Nephron (organoid): ENCODE measurements around the gene DRC1.

Experiments
- H3K27ac Mint-ChIP-seq, 3 experiments: 2 replicates each; pipeline ENCODE4 v1.8.0; 2020; ENCODE audit warnings: mixed read lengths in 3 of 3, mild to moderate bottlenecking in 2 of 3, moderate library complexity in 1 of 3
- H3K27me3 Mint-ChIP-seq: 2 replicates; pipeline ENCODE4 v1.8.0; 2021; ENCODE audit warnings: low read depth, mild to moderate bottlenecking, moderate library complexity, mixed read lengths
- H3K36me3 Mint-ChIP-seq: 2 replicates; pipeline ENCODE4 v1.8.0; 2020; ENCODE audit warnings: low read depth, mixed read lengths
- H3K4me1 Mint-ChIP-seq: 2 replicates; pipeline ENCODE4 v1.8.0; 2020; ENCODE audit warnings: mixed read lengths
- H3K4me3 Mint-ChIP-seq, 3 experiments: 2 replicates each; pipeline ENCODE4 v1.8.0; 2020; ENCODE audit warnings: mild to moderate bottlenecking in 3 of 3, mixed read lengths in 3 of 3, moderate library complexity in 2 of 3
- H3K9me3 Mint-ChIP-seq: 2 replicates; pipeline ENCODE4 v1.8.0; 2020; ENCODE audit warnings: mixed read lengths
- TF ChIP-seq, protein P1 (sequence below), 3 experiments: fragments of 200-600 bp; sonication (generic); IDR thresholded peaks; one replicate each; pipeline ENCODE4 v1.5.0; 2021; ENCODE audit warnings: antibody characterized with exemption in 3 of 3; ENCODE audit not compliant: unreplicated experiment in 3 of 3

DRC1 gene

DNA sequence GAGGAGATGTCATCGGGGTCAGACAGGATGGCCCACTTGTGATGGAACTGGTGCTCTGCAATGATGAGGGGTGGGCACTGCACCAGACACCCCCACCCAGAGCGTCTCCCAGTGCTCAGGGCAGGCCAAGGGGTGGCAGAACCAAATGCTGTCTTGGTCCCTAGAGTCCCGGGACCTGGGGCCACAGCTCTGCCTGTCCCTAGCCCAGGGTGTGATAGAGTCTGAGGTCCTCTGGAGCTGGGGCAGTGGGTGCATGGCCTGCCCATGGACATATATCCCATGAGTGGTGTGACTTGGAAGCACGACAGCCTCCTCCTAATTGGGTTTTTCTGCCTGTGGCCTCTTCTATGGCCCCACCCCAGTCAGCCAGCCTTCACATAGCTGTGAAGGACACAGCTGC is 82.9 kb downstream of the DRC1 start:
- Mint-ChIP-seq H3K27ac (no peak overlapping the region), H3K4me1 (peaks cover 34% of the 10 kb centered on the region), H3K36me3 (no peaks in the 10 kb centered on the region), H3K4me3 (no peak overlapping the region), H3K27me3 (peaks cover 10% of the 10 kb centered on the region), H3K9me3 (no peaks in the 10 kb centered on the region)
- TF ChIP-seq, protein P1, sequence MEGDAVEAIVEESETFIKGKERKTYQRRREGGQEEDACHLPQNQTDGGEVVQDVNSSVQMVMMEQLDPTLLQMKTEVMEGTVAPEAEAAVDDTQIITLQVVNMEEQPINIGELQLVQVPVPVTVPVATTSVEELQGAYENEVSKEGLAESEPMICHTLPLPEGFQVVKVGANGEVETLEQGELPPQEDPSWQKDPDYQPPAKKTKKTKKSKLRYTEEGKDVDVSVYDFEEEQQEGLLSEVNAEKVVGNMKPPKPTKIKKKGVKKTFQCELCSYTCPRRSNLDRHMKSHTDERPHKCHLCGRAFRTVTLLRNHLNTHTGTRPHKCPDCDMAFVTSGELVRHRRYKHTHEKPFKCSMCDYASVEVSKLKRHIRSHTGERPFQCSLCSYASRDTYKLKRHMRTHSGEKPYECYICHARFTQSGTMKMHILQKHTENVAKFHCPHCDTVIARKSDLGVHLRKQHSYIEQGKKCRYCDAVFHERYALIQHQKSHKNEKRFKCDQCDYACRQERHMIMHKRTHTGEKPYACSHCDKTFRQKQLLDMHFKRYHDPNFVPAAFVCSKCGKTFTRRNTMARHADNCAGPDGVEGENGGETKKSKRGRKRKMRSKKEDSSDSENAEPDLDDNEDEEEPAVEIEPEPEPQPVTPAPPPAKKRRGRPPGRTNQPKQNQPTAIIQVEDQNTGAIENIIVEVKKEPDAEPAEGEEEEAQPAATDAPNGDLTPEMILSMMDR (IDR thresholded peaks at IDR 0.05; ENCODE audit: unreplicated experiment in 3 of 3): no peak

DNA sequence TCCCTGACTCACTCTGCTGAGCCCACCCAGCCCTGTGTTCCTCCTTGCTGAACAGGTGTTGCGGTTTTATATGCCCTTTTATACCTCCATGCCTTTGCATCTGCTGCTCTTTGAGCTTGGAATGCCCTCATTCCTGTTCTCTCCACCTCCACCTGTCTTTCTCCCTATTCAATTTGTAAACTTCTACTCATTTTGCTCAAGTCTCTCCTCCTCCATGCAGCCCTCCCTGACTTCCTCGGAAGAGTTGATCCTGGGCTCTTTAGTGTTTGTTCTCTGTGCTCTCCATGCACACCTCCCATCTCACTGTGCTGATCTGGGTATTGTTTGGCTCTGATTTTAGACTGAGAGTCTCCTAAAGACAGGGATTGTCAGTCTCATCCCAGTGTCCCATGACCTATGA is 83.4 kb downstream of the DRC1 start:
- Mint-ChIP-seq H3K9me3 (no peaks in the 10 kb centered on the region), H3K4me3 (no peak overlapping the region)

DNA sequence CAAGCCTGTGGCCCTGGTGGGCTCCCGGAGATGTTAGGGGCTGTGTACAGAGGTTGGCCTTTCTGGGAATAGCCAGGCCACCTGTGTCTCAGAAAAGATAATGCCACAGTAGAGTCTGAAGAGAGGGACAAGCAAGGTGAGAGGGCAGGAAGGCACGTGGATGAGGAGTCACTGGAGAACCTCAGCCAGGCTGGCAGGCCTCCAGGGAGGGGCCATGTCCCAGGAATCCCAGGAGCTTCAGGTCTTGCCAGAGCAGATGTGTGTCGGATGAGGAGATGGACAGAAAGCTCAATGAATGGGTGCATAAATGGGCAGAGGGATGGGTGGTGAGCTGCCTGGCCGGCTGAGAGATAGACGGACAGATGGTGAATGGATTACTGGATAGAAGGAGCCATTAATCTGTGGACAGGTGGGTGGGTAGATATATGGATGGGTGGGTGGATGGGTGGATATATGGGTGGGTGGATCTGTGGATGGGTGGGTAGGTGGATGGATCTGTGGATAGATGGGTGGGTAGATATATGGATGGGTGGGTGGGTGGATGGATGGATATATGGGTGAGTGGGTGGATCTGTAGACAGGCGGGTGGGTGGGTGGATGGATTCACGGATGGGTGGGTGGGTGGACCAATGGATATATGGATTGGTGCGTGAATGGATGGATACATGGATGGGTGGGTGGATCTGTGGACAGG is 84.2 kb downstream of the DRC1 start:
- H3K4me1 Mint-ChIP-seq: peaks cover 34% of the 10 kb centered on the region
- peaks cover 10% of the 10 kb centered on the region for H3K27me3 Mint-ChIP-seq
- H3K27ac Mint-ChIP-seq: no peak overlapping the region
- H3K36me3 Mint-ChIP-seq: no peaks in the 10 kb centered on the region
- TF ChIP-seq, protein P1 (IDR thresholded peaks at IDR 0.05; ENCODE audit: unreplicated experiment in 3 of 3): no peak
- H3K4me3 Mint-ChIP-seq: no peak overlapping the region
- H3K9me3 Mint-ChIP-seq: no peaks in the 10 kb centered on the region

More for the DNA sequence above, 83.4 kb downstream of the DRC1 start:
- Mint-ChIP-seq H3K36me3 (no peaks in the 10 kb centered on the region), H3K27ac (no peak overlapping the region), H3K4me1 (peaks cover 34% of the 10 kb centered on the region), H3K27me3 (peaks cover 10% of the 10 kb centered on the region)
- TF ChIP-seq, protein P1 (IDR thresholded peaks at IDR 0.05; ENCODE audit: unreplicated experiment in 3 of 3): no peak

DNA sequence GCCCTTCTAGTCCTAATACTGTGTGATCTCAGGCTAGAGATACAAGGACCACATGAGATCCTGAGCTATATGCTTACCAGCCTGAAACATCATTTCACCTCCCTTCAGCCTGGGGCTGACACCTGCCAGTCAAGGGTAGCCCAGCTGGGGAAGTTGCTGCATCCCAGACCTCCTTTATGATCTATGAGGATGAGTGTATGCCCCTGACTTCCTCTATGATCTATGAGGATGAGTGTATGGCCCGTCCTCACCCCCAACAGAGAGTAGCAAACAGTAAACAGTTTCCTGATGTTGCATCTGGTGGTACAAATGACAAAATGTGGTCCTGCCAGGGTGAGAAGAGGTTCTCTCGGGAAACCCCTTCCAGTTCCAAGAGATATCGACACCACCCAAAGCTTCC is 85.1 kb downstream of the DRC1 start:
- peaks cover 10% of the 10 kb centered on the region for H3K27me3 Mint-ChIP-seq
- H3K9me3 Mint-ChIP-seq: no peaks in the 10 kb centered on the region
- H3K36me3 Mint-ChIP-seq: no peaks in the 10 kb centered on the region
- no peak overlapping the region for H3K4me3 Mint-ChIP-seq
- no peak overlapping the region for H3K27ac Mint-ChIP-seq
- H3K4me1 Mint-ChIP-seq: peaks cover 26% of the 10 kb centered on the region
- TF ChIP-seq, protein P1 (IDR thresholded peaks at IDR 0.05; ENCODE audit: unreplicated experiment in 3 of 3): no peak

DNA sequence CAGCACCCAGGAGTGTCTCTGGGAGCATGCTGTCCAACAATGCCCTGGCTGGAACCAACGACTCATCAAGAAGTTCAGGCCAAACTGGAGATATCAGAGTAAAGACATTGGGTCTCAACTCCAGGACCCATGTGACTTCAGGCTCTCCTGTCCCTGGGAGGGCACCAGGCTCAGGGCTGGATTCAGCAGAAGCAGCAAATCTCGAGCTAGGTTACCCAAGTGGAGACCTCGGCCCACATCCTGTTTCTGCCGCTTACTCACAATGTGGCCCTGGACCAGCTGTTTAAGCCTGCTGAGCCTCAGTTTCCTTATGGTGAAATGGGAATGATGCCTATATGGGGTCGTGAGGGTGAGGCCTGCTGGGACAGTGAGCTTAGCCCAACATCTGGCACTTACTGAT is 85.5 kb downstream of the DRC1 start:
- H3K27me3 Mint-ChIP-seq: peaks cover 10% of the 10 kb centered on the region
- H3K27ac Mint-ChIP-seq: no peak overlapping the region
- TF ChIP-seq, protein P1 (IDR thresholded peaks at IDR 0.05; ENCODE audit: unreplicated experiment in 3 of 3): no peak
- H3K4me1 Mint-ChIP-seq: peaks cover 25% of the 10 kb centered on the region
- H3K4me3 Mint-ChIP-seq: no peak overlapping the region
- H3K9me3 Mint-ChIP-seq: no peaks in the 10 kb centered on the region
- no peaks in the 10 kb centered on the region for H3K36me3 Mint-ChIP-seq
